Activated naive CD4-positive, alpha-beta T cell treated with anti-CD3 and anti-CD28 coated beads for 36 hours (primary cell): ENCODE measurements around the gene ZBTB18. TPM values are rescaled to one million over a fixed set of nuclear protein-coding genes. Genes with fewer than 3 reads are reported as not detected.
A peak's percentile ranks its signal among the peaks of the same experiment; 100 is the strongest.
"Not testable (repeated sequence)": the region's sequence is repeated elsewhere in the genome, so short reads cannot be mapped to it uniquely, and the experiment has no call there.

Experiments
- CTCF ChIA-PET: fragments of 350-600 bp; sonication (Branson Sonifier 250); formaldehyde crosslinking; loops from one replicate; lab custom pipeline; 2021; ENCODE audit warnings: antibody characterized with exemption; lab: Charles Lee
- DNase-seq: peaks from one replicate; pipeline ENCODE4 v3.0.0-alpha.2; 2020
- H3K27ac Mint-ChIP-seq: one replicate; pipeline ENCODE4 v1.8.0; 2021; ENCODE audit warnings: mild to moderate bottlenecking, mixed read lengths
- H3K27me3 Mint-ChIP-seq: one replicate; pipeline ENCODE4 v1.8.0; 2021; ENCODE audit warnings: low read depth, mixed read lengths
- H3K36me3 Mint-ChIP-seq: one replicate; pipeline ENCODE4 v1.8.0; 2021; ENCODE audit warnings: low read depth, mixed read lengths
- H3K4me1 Mint-ChIP-seq: one replicate; pipeline ENCODE4 v1.8.0; 2021; ENCODE audit warnings: low read depth, mixed read lengths
- H3K4me3 Mint-ChIP-seq: one replicate; pipeline ENCODE4 v1.8.0; 2021; ENCODE audit warnings: mild to moderate bottlenecking, moderate library complexity, mixed read lengths
- H3K9me3 Mint-ChIP-seq: one replicate; pipeline ENCODE4 v1.8.0; 2021; ENCODE audit warnings: mixed read lengths
- intact Hi-C: fragments of 100-400 bp; cut with micrococcal nuclease; formaldehyde crosslinking; loops from one replicate; pipeline ENCODE4 v1.15.1; 2023
- total RNA-seq, 2 experiments: library from RNA; stranded (reverse); gene quantifications; one replicate each; pipeline ENCODE4 v1.2.3, GENCODE V29; 2021

ZBTB18 gene
- 1 to 10 TPM; 7.2 to 7.4 TPM for total RNA-seq

DNA sequence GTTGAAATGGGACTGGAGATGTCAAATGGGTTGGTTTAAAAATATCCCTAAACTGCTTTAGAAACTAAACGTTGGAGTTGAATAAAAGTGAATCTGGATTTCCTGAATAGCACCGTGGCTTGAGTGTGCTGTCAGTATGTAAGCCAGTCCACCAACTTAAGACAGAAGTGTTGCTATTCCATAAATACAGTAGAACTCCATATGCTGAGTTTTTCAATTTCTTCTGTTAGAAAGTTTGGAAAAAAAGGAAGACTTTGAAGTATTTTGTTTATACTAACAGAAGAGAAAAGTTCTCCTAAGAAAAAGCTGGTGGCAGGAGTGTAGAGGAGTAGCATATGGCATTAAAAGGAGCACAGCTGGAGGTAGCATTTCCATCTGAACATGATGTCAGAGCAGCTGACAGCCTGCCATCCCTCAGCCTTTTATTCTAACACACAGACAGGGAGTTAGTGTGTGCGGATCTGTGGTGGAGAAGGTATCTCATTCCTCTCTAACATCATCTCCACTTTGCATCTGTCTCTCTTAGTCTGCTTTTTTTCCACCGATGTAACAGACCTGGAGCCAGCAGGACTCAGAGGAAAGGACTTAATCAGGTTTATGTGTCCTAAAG lies at the start of gene ZBTB18:
Gene ZBTB18 (plus strand): TSS at position 449 of the 610 bp plus-strand sequence. CDS start 149 bp downstream, at position 598.
- Mint-ChIP-seq H3K36me3 (peaks cover 2% of the 10 kb centered on the region), H3K27me3 (no peaks in the 10 kb centered on the region), H3K4me3 (peak within 1 kb of the TSS; percentile 94), H3K4me1 (peaks cover 41% of the 10 kb centered on the region), H3K27ac (peak within 1 kb of the TSS; percentile 84), H3K9me3 (no peaks in the 10 kb centered on the region)
- no peak for DNase-seq
- intact Hi-C loops = loop anchor here (1.0 kb wide), 1 partner anchor 222 kb away; no protein-coding TSS in a partner anchor
- CTCF ChIA-PET = no interaction called here

DNA sequence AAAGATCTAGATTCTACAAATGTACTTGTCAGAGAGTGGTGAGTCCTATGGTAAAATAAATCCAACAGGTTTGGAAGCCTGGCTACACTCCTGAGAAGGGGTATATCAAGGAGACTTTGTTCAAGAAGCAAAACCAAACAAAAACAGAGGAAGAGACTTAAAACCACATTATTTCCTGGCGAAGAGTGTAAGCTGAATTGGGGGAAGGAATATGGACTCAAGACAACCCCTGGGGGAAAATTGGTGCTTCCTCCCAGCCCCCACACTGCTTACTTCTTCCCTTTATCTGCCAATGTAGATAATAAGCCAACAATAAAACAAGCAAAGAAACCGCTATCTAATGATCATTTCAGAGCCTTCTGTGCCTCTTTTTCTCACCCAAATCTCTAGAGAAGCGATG lies 48.4 kb upstream of the ZBTB18 start:
- intact Hi-C loops = loop anchor here (2.0 kb wide), 1 partner anchor 44 kb away; no protein-coding TSS in a partner anchor
- no peak overlapping the region for H3K27ac Mint-ChIP-seq

DNA sequence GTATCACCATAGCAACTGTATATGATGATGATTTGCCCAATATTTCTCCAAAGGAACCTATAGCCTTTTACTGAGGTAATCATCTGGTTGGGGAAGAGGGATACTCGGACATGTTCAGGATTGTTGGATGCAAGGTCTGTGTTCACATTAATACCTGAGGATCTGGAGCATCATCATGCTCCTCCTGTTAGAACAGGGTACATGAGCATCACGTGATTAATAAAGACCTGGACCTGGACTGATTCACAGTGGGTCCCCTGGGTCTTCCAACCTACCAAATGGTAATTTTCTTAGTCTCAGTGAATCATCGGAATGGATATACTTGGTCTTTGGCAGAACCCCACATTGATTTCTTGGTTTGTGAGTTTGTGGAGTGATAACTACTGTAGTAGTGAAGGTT lies 45.6 kb upstream of the ZBTB18 start:
- CTCF ChIA-PET = no interaction called here
- Mint-ChIP-seq H3K9me3 (no peaks in the 10 kb centered on the region), H3K4me3 (no peak overlapping the region), H3K36me3 (no peaks in the 10 kb centered on the region), H3K4me1 (peaks cover 26% of the 10 kb centered on the region), H3K27me3 (no peaks in the 10 kb centered on the region), H3K27ac (no peak overlapping the region)
- intact Hi-C loops = no loop called here
- no peak for DNase-seq

More for the DNA sequence above, 48.4 kb upstream of the ZBTB18 start:
- Mint-ChIP-seq H3K27me3 (no peaks in the 10 kb centered on the region), H3K4me1 (peaks cover 20% of the 10 kb centered on the region), H3K4me3 (no peak overlapping the region), H3K9me3 (no peaks in the 10 kb centered on the region), H3K36me3 (no peaks in the 10 kb centered on the region)
- CTCF ChIA-PET = no interaction called here
- DNase-seq = no peak

DNA sequence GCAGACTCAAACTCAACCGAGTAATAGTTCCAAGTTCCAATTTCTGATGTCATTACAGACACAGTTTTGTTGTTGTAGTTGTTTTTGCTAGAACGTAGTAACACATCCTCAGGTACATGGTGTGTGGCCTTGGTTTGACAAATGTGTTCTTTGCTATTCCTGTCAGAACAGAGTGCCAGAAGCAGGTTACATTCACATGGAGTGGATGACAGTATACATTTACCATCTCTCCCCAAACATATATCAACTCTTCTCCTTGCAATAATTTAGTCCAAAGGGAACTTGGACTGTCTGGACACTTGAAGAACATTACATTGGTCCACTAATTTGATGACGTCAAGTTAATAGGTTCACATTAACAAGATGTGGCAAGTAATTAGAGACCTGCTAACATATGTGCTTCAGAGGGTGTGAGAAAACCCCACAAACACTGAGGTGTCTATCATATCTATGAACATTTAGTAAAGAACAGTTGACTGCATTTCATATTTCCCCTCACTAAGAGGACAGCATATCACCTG lies 44.6 kb upstream of the ZBTB18 start:
- Mint-ChIP-seq H3K4me3 (no peak overlapping the region), H3K36me3 (no peaks in the 10 kb centered on the region), H3K27me3 (no peaks in the 10 kb centered on the region), H3K4me1 (peaks cover 28% of the 10 kb centered on the region), H3K9me3 (no peaks in the 10 kb centered on the region), H3K27ac (no peak overlapping the region)
- DNase-seq = no peak
- CTCF ChIA-PET = interaction anchor here (0.6 kb wide), 1 partner anchor 21 kb away, joined by 3 read pairs; no protein-coding TSS in a partner anchor
- intact Hi-C loops = no loop called here

DNA sequence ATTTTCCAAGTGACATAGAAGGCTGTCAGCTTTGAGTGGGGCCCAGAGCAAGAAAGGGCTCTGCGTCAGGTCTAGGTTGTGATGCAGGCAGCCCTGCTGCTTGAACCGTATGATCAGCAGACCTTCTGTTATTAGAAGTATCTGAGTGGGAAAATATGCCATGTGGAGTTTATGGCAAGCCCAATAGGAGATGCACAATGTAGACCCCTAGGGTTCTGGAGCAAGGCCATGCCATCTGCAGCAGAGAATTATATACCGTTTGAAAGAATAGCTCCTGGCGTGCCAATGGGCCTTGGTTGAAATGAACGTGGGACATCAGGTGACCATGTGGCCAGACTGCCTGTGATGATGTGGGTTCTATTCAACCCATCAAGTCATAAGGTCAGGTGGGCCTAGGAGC lies 44.1 kb upstream of the ZBTB18 start:
- CTCF ChIA-PET = no interaction called here
- no peaks in the 10 kb centered on the region for H3K36me3 Mint-ChIP-seq
- H3K9me3 Mint-ChIP-seq = no peaks in the 10 kb centered on the region
- no peak overlapping the region for H3K27ac Mint-ChIP-seq
- H3K4me3 Mint-ChIP-seq = no peak overlapping the region
- intact Hi-C loops = no loop called here
- H3K27me3 Mint-ChIP-seq = no peaks in the 10 kb centered on the region
- DNase-seq = no peak
- H3K4me1 Mint-ChIP-seq = peaks cover 25% of the 10 kb centered on the region

DNA sequence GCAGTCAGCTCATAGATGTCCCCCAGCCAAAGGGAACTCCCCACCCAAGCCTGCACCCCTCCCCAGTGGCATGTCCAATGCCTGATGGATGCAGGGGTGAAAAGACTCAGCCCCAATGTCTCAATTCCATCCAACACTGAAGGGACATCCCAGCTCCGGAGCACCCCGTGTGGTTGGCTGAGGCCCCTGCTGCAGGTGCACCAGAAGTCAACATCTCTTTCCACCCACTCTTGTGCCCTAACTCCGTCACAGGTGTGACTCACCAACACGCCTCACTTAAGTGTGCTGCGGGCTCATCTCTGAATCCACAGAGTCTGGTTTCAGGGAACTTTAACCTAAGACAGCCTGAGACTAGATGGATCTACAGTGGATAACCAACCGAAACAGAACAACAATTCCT lies 40.9 kb upstream of the ZBTB18 start:
- H3K4me3 Mint-ChIP-seq = no peak overlapping the region

DNA sequence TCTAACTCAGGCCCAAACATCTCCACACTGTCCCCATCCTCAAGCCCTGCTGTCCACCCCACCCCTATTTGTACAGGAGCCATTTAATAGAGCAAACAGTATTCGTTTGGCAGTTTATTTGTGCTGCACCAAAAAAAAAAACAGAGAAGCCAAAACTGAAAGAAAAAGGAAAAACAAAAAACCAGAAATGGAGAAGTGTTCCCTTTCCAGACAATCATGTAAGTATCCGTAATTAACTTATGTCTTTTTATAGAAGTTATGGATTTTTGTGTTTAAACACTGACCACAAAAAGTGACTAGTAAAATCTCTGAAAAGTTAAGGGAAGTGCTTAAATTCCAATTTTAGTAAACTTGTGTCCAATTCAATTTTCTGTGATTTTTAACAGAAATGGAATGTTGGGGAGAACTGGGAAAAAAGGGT lies 40.4 kb upstream of the ZBTB18 start:
- H3K4me1 Mint-ChIP-seq = peaks cover 9% of the 10 kb centered on the region
- intact Hi-C loops = no loop called here
- no peaks in the 10 kb centered on the region for H3K9me3 Mint-ChIP-seq
- H3K27me3 Mint-ChIP-seq = no peaks in the 10 kb centered on the region
- CTCF ChIA-PET = no interaction called here
- no peak overlapping the region for H3K4me3 Mint-ChIP-seq
- H3K36me3 Mint-ChIP-seq = no peaks in the 10 kb centered on the region
- no peak for DNase-seq
- no peak overlapping the region for H3K27ac Mint-ChIP-seq

More for the DNA sequence above, 40.9 kb upstream of the ZBTB18 start:
- H3K27me3 Mint-ChIP-seq = no peaks in the 10 kb centered on the region
- H3K27ac Mint-ChIP-seq = no peak overlapping the region
- H3K36me3 Mint-ChIP-seq = no peaks in the 10 kb centered on the region
- no peaks in the 10 kb centered on the region for H3K9me3 Mint-ChIP-seq
- intact Hi-C loops = no loop called here
- peaks cover 9% of the 10 kb centered on the region for H3K4me1 Mint-ChIP-seq
- CTCF ChIA-PET = no interaction called here
- peak; percentile 62 for DNase-seq

DNA sequence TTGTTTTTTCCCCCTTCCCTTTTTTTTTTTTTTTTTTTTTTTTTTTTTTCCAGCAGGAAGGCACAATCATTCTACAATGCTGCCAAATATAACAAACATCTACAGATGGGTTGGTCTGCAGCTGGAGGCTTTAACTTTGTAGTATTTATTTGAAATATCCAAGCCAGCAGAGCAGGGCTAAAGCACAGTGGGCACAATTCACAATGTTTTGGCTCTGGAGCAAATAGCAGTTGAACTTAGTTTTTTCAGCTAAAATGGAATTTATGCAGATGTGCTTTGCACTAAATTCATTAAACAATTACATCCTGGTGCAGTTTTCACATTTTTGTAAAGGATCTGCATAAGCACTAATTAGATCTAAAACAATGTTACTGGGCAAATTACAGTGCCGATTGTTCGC lies 39.8 kb upstream of the ZBTB18 start:
- Mint-ChIP-seq H3K27ac (no peak overlapping the region), H3K9me3 (no peaks in the 10 kb centered on the region), H3K36me3 (no peaks in the 10 kb centered on the region), H3K4me3 (no peak overlapping the region), H3K4me1 (peaks cover 9% of the 10 kb centered on the region), H3K27me3 (no peaks in the 10 kb centered on the region)
- no peak for DNase-seq
- intact Hi-C loops = no loop called here
- CTCF ChIA-PET = no interaction called here

DNA sequence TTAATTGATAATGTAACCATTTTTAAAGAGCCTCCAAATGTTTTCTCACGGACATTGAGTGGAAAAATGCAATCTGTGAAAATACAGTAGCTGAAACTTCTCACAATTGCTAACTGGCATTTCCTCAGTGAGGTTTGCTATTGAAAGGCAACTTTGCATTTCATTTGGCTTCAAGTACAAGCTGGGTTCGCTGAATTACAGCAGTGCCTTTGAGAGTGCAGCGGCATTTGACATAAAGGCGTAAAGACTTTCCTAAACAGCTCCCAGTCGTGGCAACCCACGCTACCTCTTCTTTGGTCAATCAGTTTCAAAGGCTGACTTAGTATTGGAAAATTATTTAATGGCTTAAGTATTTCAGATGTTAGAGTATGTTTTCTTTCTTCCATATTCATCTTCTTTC lies 39.3 kb upstream of the ZBTB18 start:
- CTCF ChIA-PET = no interaction called here
- no peak overlapping the region for H3K4me3 Mint-ChIP-seq
- H3K27me3 Mint-ChIP-seq = no peaks in the 10 kb centered on the region
- H3K27ac Mint-ChIP-seq = no peak overlapping the region
- intact Hi-C loops = no loop called here
- H3K9me3 Mint-ChIP-seq = no peaks in the 10 kb centered on the region
- peaks cover 9% of the 10 kb centered on the region for H3K4me1 Mint-ChIP-seq
- no peak for DNase-seq
- no peaks in the 10 kb centered on the region for H3K36me3 Mint-ChIP-seq

DNA sequence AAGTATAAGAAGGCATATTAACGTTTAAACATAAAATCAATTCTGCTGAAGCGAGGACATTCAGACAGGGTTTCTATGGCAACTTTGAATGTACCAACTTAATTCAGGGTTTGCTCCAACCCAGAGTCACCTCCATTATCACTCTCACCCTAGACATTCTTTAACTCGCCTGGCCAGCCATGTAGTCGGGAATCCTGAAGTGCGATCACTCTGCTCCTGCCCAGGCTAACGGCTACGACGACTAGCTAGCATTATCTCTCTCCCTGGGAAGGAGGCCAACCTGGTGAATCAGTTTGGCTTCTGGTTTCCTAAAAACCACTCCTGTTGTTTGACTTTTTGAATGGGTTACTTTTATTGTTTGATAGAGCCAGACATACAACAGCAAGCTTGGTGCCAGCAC lies 38.9 kb upstream of the ZBTB18 start:
- CTCF ChIA-PET = no interaction called here
- Mint-ChIP-seq H3K9me3 (no peaks in the 10 kb centered on the region), H3K4me3 (no peak overlapping the region), H3K4me1 (peaks cover 9% of the 10 kb centered on the region), H3K27me3 (no peaks in the 10 kb centered on the region), H3K27ac (no peak overlapping the region), H3K36me3 (no peaks in the 10 kb centered on the region)
- intact Hi-C loops = no loop called here
- no peak for DNase-seq

DNA sequence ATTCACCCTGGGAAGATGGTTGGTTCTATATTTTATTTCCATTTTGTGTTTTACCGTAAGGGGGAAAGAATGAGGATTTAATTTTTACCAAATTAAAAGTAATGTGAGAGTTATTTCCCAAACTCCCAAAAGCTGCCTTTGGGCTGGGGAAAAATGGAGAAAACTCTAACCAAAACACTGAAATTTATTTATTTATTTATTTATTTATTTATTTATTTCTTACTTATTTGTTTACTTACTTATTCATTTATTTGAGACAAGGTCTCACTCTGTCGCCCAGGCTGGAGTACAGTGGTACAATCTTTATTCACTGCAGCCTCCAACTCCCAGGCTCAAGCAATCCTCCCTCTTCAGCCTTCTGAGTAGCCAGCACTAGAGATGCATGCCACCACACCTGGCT lies 38.0 kb upstream of the ZBTB18 start:
- Mint-ChIP-seq H3K4me1 (peaks cover 9% of the 10 kb centered on the region), H3K27ac (no peak overlapping the region), H3K4me3 (no peak overlapping the region), H3K36me3 (no peaks in the 10 kb centered on the region), H3K9me3 (no peaks in the 10 kb centered on the region), H3K27me3 (no peaks in the 10 kb centered on the region)
- intact Hi-C loops = no loop called here
- CTCF ChIA-PET = no interaction called here
- no peak for DNase-seq

DNA sequence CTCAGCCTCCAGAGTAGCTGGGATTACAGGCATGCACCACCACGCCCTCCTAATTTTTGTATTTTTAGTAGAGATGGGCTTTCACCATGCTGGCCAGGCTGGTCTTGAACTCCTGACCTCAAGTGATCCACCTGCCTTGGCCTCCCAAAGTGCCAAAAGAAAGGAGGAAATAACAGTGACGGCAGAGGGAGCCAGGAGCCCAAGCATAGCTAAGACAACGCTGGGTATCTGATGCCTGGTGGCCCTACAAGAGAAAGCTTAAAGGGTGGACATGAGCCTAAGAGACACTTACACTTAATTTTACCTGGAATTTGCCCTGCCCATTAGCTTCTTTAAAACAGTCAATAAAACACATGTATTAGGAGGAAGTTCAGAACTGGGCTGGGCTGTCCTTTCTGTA lies 36.2 kb upstream of the ZBTB18 start:
- intact Hi-C loops, H3K4me1 Mint-ChIP-seq: not testable (repeated sequence)

DNA sequence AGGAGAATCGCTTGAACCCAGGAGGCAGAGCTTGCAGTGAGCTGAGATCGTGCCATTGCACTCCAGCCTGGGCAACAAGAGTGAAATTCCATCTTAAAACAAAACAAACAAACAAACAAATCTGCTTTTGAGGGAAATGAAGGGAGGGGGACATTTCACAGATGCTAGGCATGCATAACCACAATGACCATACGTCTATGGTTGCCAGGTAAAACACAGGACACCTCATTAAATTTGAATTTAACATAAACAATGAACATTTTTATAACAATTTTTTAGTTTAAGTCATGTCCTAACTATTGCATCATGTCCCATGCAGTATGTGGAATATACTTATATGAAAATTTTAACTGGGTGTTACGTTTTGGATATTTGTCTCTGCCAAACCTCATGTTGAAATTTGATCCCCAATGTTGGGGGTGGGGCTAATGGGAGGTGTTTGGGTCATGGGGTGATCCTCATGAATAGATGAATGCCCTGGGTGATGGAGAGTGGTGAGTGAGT lies 31.0 kb upstream of the ZBTB18 start:
- Mint-ChIP-seq H3K36me3 (no peaks in the 10 kb centered on the region), H3K27me3 (no peaks in the 10 kb centered on the region), H3K27ac (no peak overlapping the region), H3K4me1 (no peaks in the 10 kb centered on the region), H3K9me3 (no peaks in the 10 kb centered on the region), H3K4me3 (no peak overlapping the region)
- DNase-seq = no peak
- CTCF ChIA-PET = no interaction called here
- intact Hi-C loops = no loop called here

More for the DNA sequence above, 36.2 kb upstream of the ZBTB18 start:
- H3K9me3 Mint-ChIP-seq, H3K27me3 Mint-ChIP-seq, H3K27ac Mint-ChIP-seq, H3K36me3 Mint-ChIP-seq, H3K4me3 Mint-ChIP-seq, DNase-seq: not testable (repeated sequence)
- CTCF ChIA-PET = interaction anchor here (0.6 kb wide), 1 partner anchor 745 kb away, joined by 5 read pairs; no protein-coding TSS in a partner anchor
